Esophagus squamous epithelium (tissue), 5 donors: ENCODE measurements around the gene NALF2. TPM values are rescaled to one million over a fixed set of nuclear protein-coding genes. Genes with fewer than 3 reads are reported as not detected.

Experiments used
- DNase-seq: peaks from one replicate; lab custom pipeline; 2025; lab: John Stamatoyannopoulos, UW
- H3K27ac ChIP-seq, 4 donors: fragments of 200-600 bp; sonication (generic); one replicate each; pipeline ENCODE4 v1.5.1; 2016 to 2019; ENCODE audit warnings: mild to moderate bottlenecking in 1 of 4
- H3K27me3 ChIP-seq, 4 donors: fragments of 200-600 bp; sonication (generic); 1 replicate in 3 of 4; 2 replicates in 1 of 4; pipeline versions ENCODE4 v1.5.1 to v1.6.0; 2017 to 2021; ENCODE audit warnings: antibody characterized with exemption in 1 of 4
- H3K36me3 ChIP-seq, 3 donors: fragments of 200-600 bp; sonication (generic); one replicate each; pipeline ENCODE4 v1.5.1; 2016 to 2019
- H3K4me1 ChIP-seq, 3 donors: fragments of 200-600 bp; sonication (generic); one replicate each; pipeline ENCODE4 v1.5.1; 2017 to 2019
- H3K4me3 ChIP-seq, 4 donors: fragments of 200-600 bp; sonication (generic); 1 replicate in 3 of 4; 2 replicates in 1 of 4; pipeline ENCODE4 v1.5.1; 2016 to 2019; ENCODE audit warnings: mild to moderate bottlenecking in 2 of 4, moderate library complexity in 1 of 4
- H3K9me3 ChIP-seq, 3 donors: fragments of 200-600 bp; sonication (generic); one replicate each; pipeline ENCODE4 v1.5.1; 2016 to 2019
- POLR2A ChIP-seq, 4 donors: fragments of 450-650 bp; IDR thresholded peaks; one replicate each; pipeline ENCODE4 v1.6.1; 2017; ENCODE audit warnings: antibody characterized with exemption in 4 of 4, mild to moderate bottlenecking in 4 of 4, moderate library complexity in 3 of 4
- WGBS, 2 donors: methylation state at CpG; one replicate each; pipeline ENCODE4 v1.1.5; 2018; 5-methylcytosine and 5-hydroxymethylcytosine counted together
- intact Hi-C: fragments of 100-400 bp; cut with DNase I; formaldehyde crosslinking; loops from one replicate; pipeline ENCODE4 v1.15.0; 2022
- total RNA-seq, 4 donors: library from RNA; depleted of rRNA; stranded (reverse); fragments of >200 nt; gene quantifications; one replicate each; pipeline ENCODE4 v1.1.0, GENCODE V29; 2016
- TF ChIP-seq, protein P1 (sequence below), 6 experiments: fragments of 450-650 bp in 4 of 6; fragments of 200-600 bp in 2 of 6; sonication (generic) in 2 of 6; IDR thresholded peaks; one replicate each; pipeline ENCODE4 v1.5.1; 2016 to 2019; ENCODE audit warnings: antibody characterized with exemption in 6 of 6, mild to moderate bottlenecking in 4 of 6, moderate library complexity in 4 of 6
- donor health status: DM: yes; HTN: yes; CAD: no.

The NALF2 gene
- total RNA-seq, 4 donors from 2014 or later, result 0.19 to 0.26 TPM; not detected in 2

GRCh38 chrX:69524781-69525363, 20.7 kb downstream of the NALF2 start:
- no peaks in the 10 kb centered on the region for H3K9me3 ChIP-seq
- no peak overlapping the region for H3K4me3 ChIP-seq
- no peak overlapping the region for H3K27ac ChIP-seq
- WGBS, 2 donors, result 65 to 69% methylated on average over 2 to 3 of the region's 7 CpGs
- intact Hi-C loops, result no loop called here
- H3K4me1 ChIP-seq, result no peaks in the 10 kb centered on the region
- no peaks in the 10 kb centered on the region for H3K27me3 ChIP-seq
- TF ChIP-seq POLR2A (IDR thresholded peaks at IDR 0.05), result no peak
- TF ChIP-seq, protein P1, sequence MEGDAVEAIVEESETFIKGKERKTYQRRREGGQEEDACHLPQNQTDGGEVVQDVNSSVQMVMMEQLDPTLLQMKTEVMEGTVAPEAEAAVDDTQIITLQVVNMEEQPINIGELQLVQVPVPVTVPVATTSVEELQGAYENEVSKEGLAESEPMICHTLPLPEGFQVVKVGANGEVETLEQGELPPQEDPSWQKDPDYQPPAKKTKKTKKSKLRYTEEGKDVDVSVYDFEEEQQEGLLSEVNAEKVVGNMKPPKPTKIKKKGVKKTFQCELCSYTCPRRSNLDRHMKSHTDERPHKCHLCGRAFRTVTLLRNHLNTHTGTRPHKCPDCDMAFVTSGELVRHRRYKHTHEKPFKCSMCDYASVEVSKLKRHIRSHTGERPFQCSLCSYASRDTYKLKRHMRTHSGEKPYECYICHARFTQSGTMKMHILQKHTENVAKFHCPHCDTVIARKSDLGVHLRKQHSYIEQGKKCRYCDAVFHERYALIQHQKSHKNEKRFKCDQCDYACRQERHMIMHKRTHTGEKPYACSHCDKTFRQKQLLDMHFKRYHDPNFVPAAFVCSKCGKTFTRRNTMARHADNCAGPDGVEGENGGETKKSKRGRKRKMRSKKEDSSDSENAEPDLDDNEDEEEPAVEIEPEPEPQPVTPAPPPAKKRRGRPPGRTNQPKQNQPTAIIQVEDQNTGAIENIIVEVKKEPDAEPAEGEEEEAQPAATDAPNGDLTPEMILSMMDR (IDR thresholded peaks at IDR 0.05), result no peak
- no peaks in the 10 kb centered on the region for H3K36me3 ChIP-seq
- DNase-seq, result no peak

DNA sequence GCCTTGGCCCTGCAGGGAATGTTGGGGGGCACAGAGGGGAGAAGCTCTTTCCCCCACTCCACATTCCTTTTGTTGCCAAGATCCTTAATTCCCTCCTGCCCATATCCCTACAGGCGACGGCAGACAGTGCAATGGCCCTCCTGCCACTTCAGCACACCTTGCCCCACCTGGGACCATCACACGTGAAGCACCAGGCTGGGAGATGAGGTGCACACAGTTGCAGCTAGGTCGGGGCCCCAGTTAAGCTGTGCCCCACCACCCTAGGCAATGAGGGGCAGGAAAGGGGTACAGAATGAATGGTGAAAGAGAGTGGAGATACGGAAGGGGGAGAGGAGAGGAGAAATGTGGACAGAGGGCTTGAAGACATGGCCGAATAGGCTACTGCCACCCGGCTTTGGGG, 26.2 kb downstream of the NALF2 start:
- H3K27me3 ChIP-seq, result no peaks in the 10 kb centered on the region
- 56 to 80% methylated on average over 2 to 7 of the region's 7 CpGs for WGBS, 2 donors
- DNase-seq, result no peak
- TF ChIP-seq POLR2A (IDR thresholded peaks at IDR 0.05), result no peak
- TF ChIP-seq, protein P1 (IDR thresholded peaks at IDR 0.05), result no peak
- no peaks in the 10 kb centered on the region for H3K4me1 ChIP-seq
- no peaks in the 10 kb centered on the region for H3K36me3 ChIP-seq
- H3K27ac ChIP-seq, result no peak overlapping the region
- intact Hi-C loops, result no loop called here
- no peaks in the 10 kb centered on the region for H3K9me3 ChIP-seq
- no peak overlapping the region for H3K4me3 ChIP-seq

DNA sequence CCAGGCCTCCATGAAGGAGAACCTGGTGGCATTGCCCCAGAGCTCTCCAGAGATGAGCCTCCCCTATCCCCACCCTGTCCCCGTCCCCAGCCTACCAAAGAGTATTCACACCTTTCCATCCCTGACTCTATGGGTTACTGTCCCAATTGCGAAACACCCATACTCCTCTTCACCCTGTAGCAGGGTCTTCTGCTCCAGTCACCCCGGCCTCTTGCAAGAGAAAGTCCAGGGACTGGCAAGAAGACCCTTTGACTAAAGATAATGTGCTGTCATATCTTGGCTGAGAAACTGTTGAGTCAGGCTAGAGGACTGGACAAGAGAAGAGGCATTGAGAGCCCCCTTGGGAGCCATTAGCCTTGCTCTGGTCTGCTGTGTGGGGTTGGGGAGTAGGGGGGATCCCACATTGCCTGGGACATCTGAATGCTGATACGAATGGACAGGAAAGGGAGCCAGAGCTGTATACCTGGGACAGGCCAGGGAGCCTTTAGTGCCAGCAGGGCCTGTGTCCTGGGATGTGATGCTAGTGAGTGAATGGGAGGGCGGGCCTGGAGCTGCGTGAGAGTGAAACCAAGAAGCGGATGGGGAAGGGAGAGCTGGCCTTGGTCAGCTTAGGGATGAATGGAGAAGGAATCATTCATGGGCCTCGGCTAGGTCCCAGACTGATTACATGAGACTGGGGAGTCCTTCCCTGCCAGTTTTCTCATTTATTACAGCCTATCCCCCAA, 27.1 kb downstream of the NALF2 start:
- no peaks in the 10 kb centered on the region for H3K4me1 ChIP-seq
- intact Hi-C loops, result no loop called here
- no peak for DNase-seq
- TF ChIP-seq, protein P1 (IDR thresholded peaks at IDR 0.05), result no peak
- no peak for TF ChIP-seq POLR2A (IDR thresholded peaks at IDR 0.05)
- WGBS, 2 donors, result 70 to 81% methylated on average over 5 to 8 of the region's 8 CpGs
- no peaks in the 10 kb centered on the region for H3K36me3 ChIP-seq
- no peaks in the 10 kb centered on the region for H3K27me3 ChIP-seq
- no peaks in the 10 kb centered on the region for H3K9me3 ChIP-seq
- H3K27ac ChIP-seq, result no peak overlapping the region
- H3K4me3 ChIP-seq, result no peak overlapping the region

GRCh38 chrX:69535661-69536060, 31.5 kb downstream of the NALF2 start:
- no peaks in the 10 kb centered on the region for H3K9me3 ChIP-seq
- no peaks in the 10 kb centered on the region for H3K27me3 ChIP-seq
- DNase-seq, result no peak
- no peak overlapping the region for H3K4me3 ChIP-seq
- peaks cover 0 to 7% (median 0%) of the 10 kb centered on the region in 3 donors for H3K4me1 ChIP-seq
- TF ChIP-seq, protein P1 (IDR thresholded peaks at IDR 0.05), result no peak
- TF ChIP-seq POLR2A (IDR thresholded peaks at IDR 0.05), result no peak
- WGBS, 2 donors, result 58% methylated on average over 2 of the region's 2 CpGs; no CpG with 5 or more reads in 1 of the 2 donors
- intact Hi-C loops, result no loop called here
- H3K27ac ChIP-seq, result no peak overlapping the region
- no peaks in the 10 kb centered on the region for H3K36me3 ChIP-seq

- no peak overlapping the region for H3K27ac ChIP-seq
- no peaks in the 10 kb centered on the region for H3K9me3 ChIP-seq
- 24% methylated on average over 12 of the region's 45 CpGs; no CpG with 5 or more reads in 1 of the 2 donors for WGBS, 2 donors
- H3K4me1 ChIP-seq, result peaks cover 0 to 7% (median 0%) of the 10 kb centered on the region in 3 donors
- no peak for DNase-seq
- no peaks in the 10 kb centered on the region for H3K36me3 ChIP-seq
- TF ChIP-seq POLR2A (IDR thresholded peaks at IDR 0.05), result no peak
- TF ChIP-seq, protein P1 (IDR thresholded peaks at IDR 0.05), result peak; percentile 50 to 81 (median 68)
- peak overlapping the region; percentile 24 to 61 (median 41) for H3K4me3 ChIP-seq
- H3K27me3 ChIP-seq, result no peaks in the 10 kb centered on the region
- intact Hi-C loops, result no loop called here
These were observed 34.3 kb downstream of the NALF2 start for GRCh38 chrX:69538321-69538876.
